GM18867 (cell line): Measurements from ENCODE around the gene RABEP2.
"Not testable (repeated sequence)": the region's sequence is repeated elsewhere in the genome, so short reads cannot be mapped to it uniquely, and the experiment has no call there.

Experiments used
- ATAC-seq: cut with Tn5 transposase; IDR thresholded peaks from one replicate; pipeline ENCODE4 v1.9.1; 2021; ENCODE audit warnings: mild to moderate bottlenecking, moderate library complexity; ENCODE audit not compliant: unreplicated experiment

RABEP2 gene

DNA sequence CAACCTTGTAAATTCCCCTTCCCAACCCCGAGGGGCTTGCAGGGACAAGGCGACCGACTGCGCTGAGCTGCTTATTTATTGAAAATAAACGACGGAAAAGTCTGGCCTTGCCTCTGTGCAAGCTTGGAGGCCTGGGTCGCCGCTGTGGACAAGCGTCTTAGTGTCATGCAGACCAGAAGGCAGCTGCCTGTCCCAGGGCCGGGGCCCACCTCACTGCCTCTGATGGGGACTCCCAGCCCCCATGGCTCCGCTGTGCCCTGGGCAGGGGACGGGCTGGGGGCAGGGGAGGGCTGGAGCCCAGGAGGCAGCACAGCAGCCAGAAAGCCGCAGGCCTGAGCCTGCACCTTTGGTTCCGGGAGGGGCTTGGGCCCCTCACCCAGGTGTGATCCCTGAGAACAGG lies 20.7 kb downstream of the RABEP2 start:
- no peak for ATAC-seq

DNA sequence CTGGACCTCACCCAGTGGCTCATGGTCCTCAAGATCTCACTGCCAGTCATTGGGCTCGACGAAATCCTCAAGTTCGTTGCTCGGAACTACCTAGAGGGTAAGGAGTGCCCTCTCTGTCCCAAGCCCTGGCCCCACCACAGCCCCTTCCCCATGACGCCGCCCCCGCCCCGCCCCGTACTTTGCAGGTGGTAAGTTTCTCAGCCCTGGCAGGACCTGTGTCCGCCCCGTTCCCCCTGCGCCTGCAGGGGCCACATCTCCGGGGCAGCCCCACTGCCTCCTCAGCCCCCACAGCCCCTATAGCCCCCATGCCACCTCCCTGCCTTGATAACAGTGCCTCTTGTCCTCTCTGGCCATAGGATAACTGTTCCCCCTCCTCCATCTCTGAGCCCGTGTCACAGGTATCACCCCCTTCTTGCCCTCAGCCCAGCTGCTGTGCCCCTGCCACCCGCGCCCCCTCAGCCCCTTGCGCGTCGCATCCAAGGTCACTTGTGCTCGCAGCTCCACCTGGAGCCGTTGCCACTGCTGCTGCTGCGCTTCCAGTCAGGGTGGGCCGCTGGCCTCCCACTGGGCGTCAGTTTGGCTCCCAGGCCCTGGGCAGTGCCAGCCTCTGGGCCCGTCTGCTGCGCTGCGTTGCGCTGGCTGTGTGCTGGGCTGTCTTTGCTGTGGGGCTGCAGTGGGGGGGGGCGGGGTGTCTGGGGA lies 21.5 kb downstream of the RABEP2 start:
- no peak for ATAC-seq

DNA sequence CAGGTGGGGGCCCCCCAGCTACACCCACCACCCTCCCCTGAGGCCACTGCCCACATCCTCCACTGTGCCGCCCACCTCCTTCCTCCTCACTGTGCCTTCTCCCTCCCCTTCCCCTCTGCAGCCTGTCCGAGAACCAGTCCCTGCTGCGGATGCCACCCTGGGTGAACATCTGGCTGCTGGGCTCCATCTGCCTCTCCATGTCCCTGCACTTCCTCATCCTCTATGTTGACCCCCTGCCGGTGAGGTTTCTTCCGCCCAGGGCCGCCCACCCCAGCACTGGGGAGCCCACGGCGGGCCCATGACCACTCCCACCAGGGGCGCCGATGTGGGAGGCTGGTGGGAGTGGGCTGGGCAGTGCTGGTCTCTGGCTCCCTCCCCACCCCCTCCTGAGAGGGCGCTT lies 22.1 kb downstream of the RABEP2 start:
- no peak for ATAC-seq

DNA sequence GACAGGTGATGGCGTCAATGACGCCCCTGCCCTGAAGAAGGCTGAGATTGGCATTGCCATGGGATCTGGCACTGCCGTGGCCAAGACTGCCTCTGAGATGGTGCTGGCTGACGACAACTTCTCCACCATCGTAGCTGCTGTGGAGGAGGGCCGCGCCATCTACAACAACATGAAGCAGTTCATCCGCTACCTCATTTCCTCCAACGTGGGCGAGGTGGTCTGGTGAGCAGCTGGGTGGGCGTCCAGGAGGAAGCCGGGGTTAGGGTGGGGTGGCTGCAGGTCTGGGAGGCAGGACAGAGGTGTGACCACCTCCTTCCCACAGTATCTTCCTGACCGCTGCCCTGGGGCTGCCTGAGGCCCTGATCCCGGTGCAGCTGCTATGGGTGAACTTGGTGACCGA lies 23.2 kb downstream of the RABEP2 start:
- ATAC-seq, result no peak

DNA sequence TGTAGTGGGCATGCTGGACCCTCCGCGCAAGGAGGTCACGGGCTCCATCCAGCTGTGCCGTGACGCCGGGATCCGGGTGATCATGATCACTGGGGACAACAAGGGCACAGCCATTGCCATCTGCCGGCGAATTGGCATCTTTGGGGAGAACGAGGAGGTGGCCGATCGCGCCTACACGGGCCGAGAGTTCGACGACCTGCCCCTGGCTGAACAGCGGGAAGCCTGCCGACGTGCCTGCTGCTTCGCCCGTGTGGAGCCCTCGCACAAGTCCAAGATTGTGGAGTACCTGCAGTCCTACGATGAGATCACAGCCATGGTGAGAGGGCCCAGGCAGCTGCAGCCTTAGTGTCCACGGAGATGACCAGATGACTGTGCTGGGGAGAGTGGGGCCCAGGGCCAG lies 24.4 kb downstream of the RABEP2 start:
- ATAC-seq, result no peak

DNA sequence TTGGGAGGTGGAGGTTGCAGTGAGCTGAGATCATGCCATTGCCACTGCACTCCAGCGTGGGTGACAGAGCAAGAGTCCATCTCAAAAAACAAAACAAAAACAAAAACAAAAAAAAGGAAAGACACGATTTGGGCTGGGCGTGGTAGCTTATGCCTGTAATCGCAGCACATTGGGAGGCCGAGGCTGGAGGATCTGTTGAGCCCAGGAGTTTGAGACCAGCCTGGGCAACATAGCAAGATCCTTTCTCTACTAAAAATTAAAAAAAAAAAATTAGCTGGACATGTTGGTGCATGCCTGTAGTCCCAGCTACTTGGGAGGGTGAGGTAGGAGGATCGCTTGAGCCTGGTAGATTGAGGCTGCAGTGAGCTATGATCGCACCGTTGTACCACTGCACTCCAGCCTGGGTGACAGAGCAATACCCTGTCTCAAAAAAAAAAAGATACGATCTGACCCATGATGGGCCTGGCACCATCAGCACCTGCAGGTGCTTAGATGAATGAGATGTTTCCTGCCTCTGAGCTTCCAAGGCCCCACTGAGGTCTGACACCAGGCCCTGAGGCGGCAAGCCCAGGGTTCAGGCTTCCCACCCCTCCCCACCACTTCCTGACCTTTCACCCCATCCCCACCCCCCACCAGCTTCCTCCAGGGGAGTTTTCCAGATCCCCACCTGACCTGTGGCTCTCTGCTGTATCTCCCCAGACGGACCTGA lies 25.0 kb downstream of the RABEP2 start:
- ATAC-seq, result no peak

DNA sequence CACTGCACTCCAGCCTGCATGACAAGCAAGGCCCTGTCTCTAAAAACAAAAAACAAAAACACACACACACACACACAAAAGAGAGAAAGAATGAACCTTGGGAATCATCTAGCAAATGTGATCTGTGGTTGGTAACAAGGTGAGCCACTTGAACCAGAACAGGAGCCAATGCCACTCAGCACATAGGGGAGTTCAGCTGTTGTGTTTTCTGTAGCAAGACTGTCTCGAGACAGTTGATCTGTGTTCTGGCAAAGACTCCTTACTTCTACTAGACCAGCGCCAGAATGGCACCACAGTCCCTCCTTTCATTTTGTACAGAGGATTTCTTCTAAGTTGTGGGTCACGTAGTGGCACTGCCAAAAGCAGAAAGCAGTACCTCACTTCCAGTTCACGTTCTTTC lies 26.1 kb downstream of the RABEP2 start:
- ATAC-seq, result no peak

DNA sequence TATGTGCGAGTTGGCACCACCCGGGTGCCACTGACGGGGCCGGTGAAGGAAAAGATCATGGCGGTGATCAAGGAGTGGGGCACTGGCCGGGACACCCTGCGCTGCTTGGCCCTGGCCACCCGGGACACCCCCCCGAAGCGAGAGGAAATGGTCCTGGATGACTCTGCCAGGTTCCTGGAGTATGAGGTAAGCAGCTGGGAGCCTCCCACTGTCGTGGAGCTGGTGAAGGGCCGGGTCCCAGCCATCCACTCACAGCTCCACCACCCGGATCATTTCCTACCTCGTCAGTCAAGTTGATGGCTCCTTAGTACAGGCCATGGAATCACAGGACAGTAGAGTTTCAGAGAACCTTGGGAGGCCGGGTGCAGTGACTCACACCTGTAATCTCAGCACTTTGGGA lies 26.8 kb downstream of the RABEP2 start:
- ATAC-seq, result no peak

DNA sequence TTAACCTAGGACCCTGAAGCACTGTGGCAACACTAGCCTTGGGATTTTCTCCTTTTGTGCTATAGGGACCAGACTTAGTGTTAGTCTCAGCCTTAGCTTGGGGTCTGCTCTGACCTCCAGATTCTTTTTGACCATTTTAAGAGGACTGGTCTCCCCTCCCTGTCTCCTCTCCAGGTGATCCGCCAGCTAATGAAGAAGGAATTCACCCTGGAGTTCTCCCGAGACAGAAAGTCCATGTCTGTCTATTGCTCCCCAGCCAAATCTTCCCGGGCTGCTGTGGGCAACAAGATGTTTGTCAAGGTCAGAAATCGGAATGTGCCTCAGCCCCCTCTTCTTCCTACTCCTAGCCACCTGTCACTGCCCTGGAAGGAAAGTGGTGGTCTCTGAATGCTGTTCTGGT lies 27.2 kb downstream of the RABEP2 start:
- ATAC-seq, result no peak

DNA sequence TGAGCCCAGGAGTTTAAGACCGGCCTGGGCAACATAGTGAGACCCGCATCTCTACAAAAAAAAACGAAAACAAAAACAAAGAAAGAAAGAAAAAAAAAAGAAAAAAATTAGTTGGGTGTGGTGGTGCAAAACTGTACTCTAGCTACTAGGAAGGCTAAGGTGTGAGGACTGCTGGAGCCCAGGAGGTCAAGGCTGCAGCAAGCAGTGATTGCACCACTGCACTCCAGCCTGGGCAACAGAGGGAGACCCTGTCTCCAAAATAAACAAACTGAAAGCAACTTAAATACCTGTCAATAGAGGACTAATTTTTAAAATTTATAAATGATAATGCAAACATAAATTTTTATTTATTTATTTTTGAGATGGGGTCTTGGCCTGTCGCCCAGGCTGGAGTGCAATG lies 29.4 kb downstream of the RABEP2 start:
- ATAC-seq, result no peak

DNA sequence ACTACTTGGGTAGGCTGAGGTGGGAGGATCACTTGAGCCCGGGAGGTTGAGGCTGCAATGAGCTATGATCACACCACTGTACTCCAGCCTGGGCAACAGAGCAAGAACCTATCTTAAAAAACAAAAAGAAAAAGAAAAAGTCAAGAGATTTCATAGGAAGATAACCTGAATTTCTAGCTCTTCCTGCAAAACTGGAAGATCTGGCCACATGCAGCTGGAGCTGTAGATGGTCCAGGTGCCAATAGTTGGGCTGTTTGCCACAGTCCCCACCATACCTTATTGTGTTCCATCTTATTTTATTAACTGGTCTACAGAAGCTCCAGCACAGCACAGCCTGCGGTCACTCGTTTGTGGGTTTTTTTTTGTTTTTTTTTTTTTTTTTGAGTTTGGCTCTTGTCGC lies 31.7 kb downstream of the RABEP2 start:
- no peak for ATAC-seq

DNA sequence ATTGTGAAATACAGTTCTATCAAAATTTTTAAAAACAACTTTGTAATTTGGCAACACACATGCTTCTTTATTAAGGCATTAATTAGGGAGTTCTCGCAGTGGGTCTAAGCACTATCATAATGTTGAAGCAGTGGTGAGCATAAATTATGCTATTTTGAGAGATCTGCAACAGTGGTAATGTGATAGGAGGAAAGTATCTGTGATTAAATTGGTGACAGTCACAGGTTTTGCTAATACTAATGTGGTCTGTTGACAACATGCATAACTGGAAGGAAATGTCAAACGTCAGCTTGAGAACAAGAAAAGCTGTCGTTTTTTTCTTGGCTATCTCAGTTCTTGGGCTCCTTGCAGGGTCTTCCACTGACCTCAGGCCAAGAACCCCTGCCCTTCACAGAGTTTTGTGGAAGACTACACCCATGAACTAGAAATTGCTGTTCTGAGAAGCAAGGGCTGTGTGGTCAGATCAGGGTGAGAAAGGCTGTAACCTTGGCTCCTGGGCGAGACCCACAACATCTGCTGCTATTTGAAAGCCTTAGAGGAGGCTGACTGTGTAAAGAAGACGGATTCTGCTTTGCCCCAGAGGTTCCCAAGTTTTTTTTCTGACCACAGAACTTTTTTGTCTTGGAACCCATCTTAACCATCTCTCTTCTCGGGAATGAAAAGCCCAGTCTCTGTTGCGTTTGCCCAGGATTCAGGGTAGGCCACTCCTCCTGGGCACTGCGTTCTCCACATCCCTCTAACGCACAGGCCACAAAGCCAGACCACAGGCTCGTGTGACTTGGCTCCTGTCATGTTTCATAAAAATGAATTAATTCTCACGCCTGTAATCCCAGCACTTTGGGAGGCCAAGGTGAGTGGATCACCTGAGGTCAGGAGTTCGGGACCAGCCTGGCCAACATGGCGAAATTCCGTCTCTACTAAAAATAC lies 32.8 kb downstream of the RABEP2 start:
- ATAC-seq, result no peak

DNA sequence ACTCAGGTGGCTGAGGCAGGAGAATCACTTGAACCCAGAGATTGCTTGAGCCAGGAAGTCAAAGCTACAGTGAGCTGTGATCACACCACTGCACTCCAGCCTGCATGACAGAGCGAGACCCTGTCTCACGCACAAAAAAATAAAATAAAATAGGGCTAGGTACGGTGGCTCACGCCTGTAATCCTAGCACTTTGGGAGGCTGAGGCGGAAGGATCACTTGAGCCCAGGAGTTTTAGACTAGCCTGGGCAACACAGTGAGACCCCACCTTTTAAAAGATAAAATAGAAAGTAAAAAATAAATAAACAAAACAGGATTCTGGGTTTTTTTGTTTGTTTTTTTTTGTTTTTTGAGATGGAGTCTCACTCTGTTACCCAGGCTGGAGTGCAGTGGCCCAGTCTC lies 34.7 kb downstream of the RABEP2 start:
- not testable (repeated sequence) for ATAC-seq

DNA sequence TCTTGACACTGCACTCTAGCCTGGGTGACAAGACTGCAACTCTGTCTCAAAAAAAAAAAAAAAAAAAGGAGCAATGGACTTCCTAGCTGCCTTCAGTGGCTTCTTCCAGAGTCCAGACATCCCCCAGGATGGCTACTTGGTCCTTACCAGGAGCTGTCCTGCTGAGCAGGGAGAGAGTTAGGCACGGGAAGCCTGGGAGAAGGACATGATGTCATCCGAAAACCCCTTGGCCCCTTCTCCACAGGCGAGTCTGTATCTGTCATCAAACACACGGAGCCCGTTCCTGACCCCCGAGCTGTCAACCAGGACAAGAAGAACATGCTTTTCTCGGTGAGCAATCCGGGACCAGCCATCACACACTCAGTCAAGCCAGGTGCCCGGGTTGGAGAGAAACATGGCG lies 38.1 kb downstream of the RABEP2 start:
- ATAC-seq, result no peak

DNA sequence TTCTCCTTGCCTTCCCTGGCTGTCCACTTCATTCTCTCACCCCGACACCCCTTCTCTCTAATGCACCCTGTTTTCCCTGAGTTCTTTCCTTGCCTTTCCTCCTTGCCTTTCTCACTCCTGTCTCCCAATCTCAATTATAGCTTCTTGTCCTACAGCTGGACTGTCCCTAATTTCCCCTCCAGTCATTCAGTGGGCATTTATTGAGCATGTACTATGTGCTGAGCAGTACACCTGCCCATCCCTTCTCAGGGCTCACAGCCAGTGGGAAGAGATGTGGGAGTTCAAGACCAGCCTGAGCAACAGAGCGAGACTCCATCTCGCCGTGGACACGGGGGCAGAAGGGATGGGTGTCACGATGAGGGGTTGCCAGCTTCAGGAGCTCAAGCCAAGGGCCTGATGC lies 41.0 kb downstream of the RABEP2 start:
- no peak for ATAC-seq

DNA sequence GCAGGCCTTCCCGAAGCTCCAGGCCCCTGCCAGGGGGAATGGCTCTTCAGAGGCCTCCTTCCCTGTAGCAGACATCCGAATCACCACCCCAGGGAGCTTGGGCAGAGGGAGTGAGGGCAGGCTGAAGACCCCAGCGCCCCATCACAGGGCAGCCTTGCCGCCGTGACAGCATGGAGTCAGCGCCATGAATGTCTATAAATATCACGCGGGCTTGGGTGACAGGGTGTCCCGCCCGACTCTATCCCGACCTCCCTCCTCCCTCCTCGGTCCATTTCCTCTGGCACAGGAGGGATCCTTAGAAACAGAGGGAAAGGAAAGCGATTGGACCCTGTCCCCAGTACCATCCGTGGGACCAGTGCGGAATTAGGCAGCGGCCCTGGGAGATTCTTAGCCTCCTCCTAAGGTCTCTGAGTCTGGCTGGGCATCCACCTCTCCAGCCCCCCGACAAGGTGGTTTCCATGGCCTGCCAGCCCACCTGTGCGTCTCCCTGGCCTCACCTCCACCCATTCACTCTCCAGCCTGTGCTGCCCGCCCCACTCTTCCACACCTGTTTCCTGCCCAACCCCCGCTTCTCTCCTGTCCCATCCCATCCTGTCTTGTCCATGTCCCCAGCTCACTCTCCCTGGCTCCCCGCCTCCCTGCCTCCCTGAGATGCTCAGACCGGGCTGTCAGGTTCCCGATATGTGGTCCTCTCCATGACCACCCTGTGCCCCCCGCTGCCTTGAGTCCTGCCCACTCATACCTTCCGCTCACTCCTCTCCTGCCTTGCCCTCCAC lies 41.6 kb downstream of the RABEP2 start:
- no peak for ATAC-seq

DNA sequence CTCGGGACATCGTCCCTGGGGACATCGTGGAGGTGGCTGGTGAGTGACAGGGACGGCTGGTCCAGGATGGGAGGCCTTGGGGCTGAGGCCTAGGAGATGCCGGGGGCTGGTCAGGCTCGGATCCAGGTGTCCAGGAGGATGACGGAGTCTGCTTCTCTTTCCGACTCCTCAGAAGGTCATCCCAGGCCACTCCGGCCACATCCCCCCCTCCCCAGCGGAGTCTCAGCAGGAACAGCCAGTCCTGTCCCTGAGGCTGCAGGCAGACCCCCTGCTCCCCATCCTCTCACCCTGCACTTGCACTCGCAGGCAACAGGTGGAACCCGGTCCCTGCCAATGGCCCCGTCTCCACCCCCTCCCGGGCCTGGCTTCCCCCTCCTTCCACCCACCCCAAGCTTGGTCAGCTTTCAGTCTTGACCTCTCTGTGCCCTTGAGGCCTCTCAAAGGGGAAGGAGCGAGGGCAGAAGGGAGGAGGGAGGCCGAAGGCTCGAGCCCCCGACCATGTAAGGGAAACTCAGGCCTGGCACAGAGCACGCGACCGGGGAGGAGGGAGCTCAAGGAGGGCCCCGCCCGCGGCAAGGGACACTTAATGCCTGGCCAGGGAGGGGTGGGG lies 42.4 kb downstream of the RABEP2 start:
- ATAC-seq, result no peak

DNA sequence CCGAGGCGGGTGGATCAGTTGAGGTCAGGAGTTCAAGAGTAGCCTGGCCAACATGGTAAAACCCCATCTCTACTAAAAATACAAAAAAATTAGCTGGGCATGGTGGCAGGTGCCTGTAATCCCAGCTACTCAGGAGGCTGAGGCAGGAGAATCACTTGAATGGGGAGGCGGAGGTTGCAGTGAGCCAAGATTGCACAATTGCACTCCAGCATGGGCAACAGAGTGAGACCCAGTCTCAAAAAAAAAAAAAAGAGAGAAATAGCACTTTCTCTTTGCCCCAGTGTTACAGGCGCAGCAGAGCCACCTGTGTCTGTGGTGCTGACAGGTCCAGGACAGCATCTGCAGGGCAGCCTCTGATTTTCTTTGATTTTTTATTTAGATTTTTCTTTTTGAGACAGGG lies 43.5 kb downstream of the RABEP2 start:
- not testable (repeated sequence) for ATAC-seq

DNA sequence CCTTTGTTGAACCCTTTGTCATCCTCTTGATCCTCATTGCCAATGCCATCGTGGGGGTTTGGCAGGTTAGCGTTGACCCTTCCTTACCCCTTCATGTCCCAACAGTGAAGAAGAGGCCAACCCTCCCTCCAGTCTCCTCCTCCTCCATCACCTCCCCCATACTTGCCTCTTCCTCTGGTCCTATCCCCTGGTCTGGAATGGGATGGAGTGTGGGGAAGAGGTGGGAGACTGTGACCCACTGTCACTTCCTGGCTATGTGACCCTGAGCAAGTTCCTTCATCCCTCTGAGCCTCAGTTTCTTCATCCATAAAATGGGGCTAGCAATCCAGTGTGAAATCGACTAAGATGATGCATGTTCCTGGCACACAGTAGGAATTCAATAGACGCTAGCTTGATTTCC lies 44.1 kb downstream of the RABEP2 start:
- no peak for ATAC-seq

DNA sequence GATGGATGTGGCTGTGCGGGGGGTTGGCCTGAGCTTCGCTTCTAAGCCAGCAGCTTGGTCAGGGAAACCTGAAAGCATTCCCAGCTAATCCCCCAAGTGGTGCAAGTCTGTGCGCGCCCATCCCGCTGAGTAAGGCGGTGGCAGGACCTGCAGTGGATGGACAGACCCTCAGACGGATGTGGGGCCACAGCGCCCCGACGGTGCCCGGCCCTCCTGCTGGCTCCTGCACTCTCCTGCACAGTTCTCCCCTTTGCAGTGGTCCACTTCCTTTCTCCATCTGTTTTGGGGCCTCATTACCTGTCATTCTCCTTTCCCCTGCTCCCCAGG lies 44.5 kb downstream of the RABEP2 start:
- ATAC-seq, result no peak
